Neuron (in vitro differentiated cells): ENCODE results near the gene TNS1.
"Not testable (repeated sequence)": the region's sequence is repeated elsewhere in the genome, so short reads cannot be mapped to it uniquely, and the experiment has no call there.

Source experiments
- H2AFZ ChIP-seq: one replicate; pipeline ENCODE4 v1.6.1; 2013; ENCODE audit warnings: low read depth, mild to moderate bottlenecking, inconsistent platforms, low read length, moderate library complexity
- H3K27me3 ChIP-seq: one replicate; pipeline ENCODE4 v1.6.1; 2013; ENCODE audit warnings: low read length; ENCODE audit not compliant: insufficient read depth
- H3K36me3 ChIP-seq: one replicate; pipeline ENCODE4 v1.6.1; 2013; ENCODE audit warnings: low read length; ENCODE audit not compliant: insufficient read depth
- H3K4me1 ChIP-seq: one replicate; pipeline ENCODE4 v1.6.1; 2013; ENCODE audit warnings: low read length; ENCODE audit not compliant: insufficient read depth
- H3K4me3 ChIP-seq: 2 replicates; pipeline ENCODE4 v1.5.1; 2013; ENCODE audit warnings: mild to moderate bottlenecking, low read length, moderate library complexity
- H3K9me3 ChIP-seq: one replicate; pipeline ENCODE4 v1.6.1; 2013; ENCODE audit warnings: low read length

The TNS1 gene

GRCh38 chr2:218002845-218003180, at the start of gene TNS1:
Gene TNS1, minus strand, starts transcription at chr2:218002995. Its CDS starts 123 bp downstream, at chr2:218002872.
- H3K9me3 ChIP-seq = no peaks in the 10 kb centered on the region
- no peaks in the 10 kb centered on the region for H3K36me3 ChIP-seq
- H3K4me1 ChIP-seq = no peaks in the 10 kb centered on the region
- peaks cover 21% of the 10 kb centered on the region for H3K27me3 ChIP-seq
- H3K4me3 ChIP-seq = no peak within 1 kb of the TSS
- no peak within 1 kb of the TSS for H2AFZ ChIP-seq

- Histone ChIP-seq H3K4me1 (no peaks in the 10 kb centered on the region), H3K36me3 (no peaks in the 10 kb centered on the region), H3K9me3 (no peaks in the 10 kb centered on the region), H3K4me3 (no peak overlapping the region), H2AFZ (no peak overlapping the region), H3K27me3 (no peaks in the 10 kb centered on the region)
These were observed 49.1 kb upstream of the TNS1 start for GRCh38 chr2:218051903-218052302.

- Histone ChIP-seq H3K27me3 (no peaks in the 10 kb centered on the region), H3K36me3 (no peaks in the 10 kb centered on the region), H3K4me3 (no peak overlapping the region), H3K9me3 (peaks cover 3% of the 10 kb centered on the region), H3K4me1 (no peaks in the 10 kb centered on the region), H2AFZ (no peak overlapping the region)
These were observed 44.9 kb upstream of the TNS1 start for GRCh38 chr2:218047536-218048225.

GRCh38 chr2:218046238-218046637, 43.4 kb upstream of the TNS1 start:
- H3K9me3 ChIP-seq = peaks cover 3% of the 10 kb centered on the region
- H3K27me3 ChIP-seq = no peaks in the 10 kb centered on the region
- H3K4me3 ChIP-seq = no peak overlapping the region
- H3K36me3 ChIP-seq = no peaks in the 10 kb centered on the region
- no peaks in the 10 kb centered on the region for H3K4me1 ChIP-seq
- no peak overlapping the region for H2AFZ ChIP-seq

- not testable (repeated sequence) for H3K27me3 ChIP-seq, H3K9me3 ChIP-seq, H2AFZ ChIP-seq, H3K4me1 ChIP-seq, H3K36me3 ChIP-seq, H3K4me3 ChIP-seq
These were observed 41.8 kb upstream of the TNS1 start for GRCh38 chr2:218044599-218044998.

- no peaks in the 10 kb centered on the region for H3K36me3 ChIP-seq
- no peak overlapping the region for H3K4me3 ChIP-seq
- H3K27me3 ChIP-seq = peaks cover 5% of the 10 kb centered on the region
- H3K4me1 ChIP-seq = no peaks in the 10 kb centered on the region
- peaks cover 3% of the 10 kb centered on the region for H3K9me3 ChIP-seq
- H2AFZ ChIP-seq = no peak overlapping the region
These were observed 40.9 kb upstream of the TNS1 start for GRCh38 chr2:218043701-218044109.

GRCh38 chr2:218043100-218043499, 40.3 kb upstream of the TNS1 start:
- Histone ChIP-seq H2AFZ (no peak overlapping the region), H3K9me3 (peaks cover 3% of the 10 kb centered on the region), H3K27me3 (peaks cover 6% of the 10 kb centered on the region), H3K4me1 (no peaks in the 10 kb centered on the region), H3K4me3 (no peak overlapping the region), H3K36me3 (no peaks in the 10 kb centered on the region)

GRCh38 chr2:218041302-218042168, 38.7 kb upstream of the TNS1 start:
- Histone ChIP-seq H3K4me1 (no peaks in the 10 kb centered on the region), H3K27me3 (peaks cover 6% of the 10 kb centered on the region), H2AFZ (no peak overlapping the region), H3K4me3 (no peak overlapping the region), H3K9me3 (peaks cover 3% of the 10 kb centered on the region), H3K36me3 (no peaks in the 10 kb centered on the region)

- Histone ChIP-seq H3K27me3 (peaks cover 6% of the 10 kb centered on the region), H3K4me1 (no peaks in the 10 kb centered on the region), H2AFZ (no peak overlapping the region), H3K4me3 (no peak overlapping the region), H3K36me3 (no peaks in the 10 kb centered on the region), H3K9me3 (peaks cover 3% of the 10 kb centered on the region)
These were observed 38.1 kb upstream of the TNS1 start for GRCh38 chr2:218040883-218041282.

- H3K27me3 ChIP-seq = peaks cover 11% of the 10 kb centered on the region
- H3K4me1 ChIP-seq = no peaks in the 10 kb centered on the region
- peaks cover 3% of the 10 kb centered on the region for H3K9me3 ChIP-seq
- no peak overlapping the region for H2AFZ ChIP-seq
- H3K4me3 ChIP-seq = no peak overlapping the region
- no peaks in the 10 kb centered on the region for H3K36me3 ChIP-seq
These were observed 36.4 kb upstream of the TNS1 start for GRCh38 chr2:218039171-218039570.

- Histone ChIP-seq H2AFZ (no peak overlapping the region), H3K36me3 (no peaks in the 10 kb centered on the region), H3K9me3 (no peaks in the 10 kb centered on the region), H3K27me3 (peaks cover 34% of the 10 kb centered on the region), H3K4me1 (no peaks in the 10 kb centered on the region), H3K4me3 (no peak overlapping the region)
These were observed 33.6 kb upstream of the TNS1 start for GRCh38 chr2:218036371-218036770.

- peaks cover 34% of the 10 kb centered on the region for H3K27me3 ChIP-seq
- no peaks in the 10 kb centered on the region for H3K4me1 ChIP-seq
These were observed 32.8 kb upstream of the TNS1 start for GRCh38 chr2:218035463-218036100.

GRCh38 chr2:218034497-218035213, 31.9 kb upstream of the TNS1 start:
- H3K9me3 ChIP-seq, H3K4me1 ChIP-seq, H2AFZ ChIP-seq, H3K36me3 ChIP-seq, H3K4me3 ChIP-seq: not testable (repeated sequence)
- H3K27me3 ChIP-seq = peaks cover 38% of the 10 kb centered on the region

More at GRCh38 chr2:218035463-218036100, 32.8 kb upstream of the TNS1 start:
- Histone ChIP-seq H2AFZ (no peak overlapping the region), H3K4me3 (no peak overlapping the region), H3K9me3 (no peaks in the 10 kb centered on the region), H3K36me3 (no peaks in the 10 kb centered on the region)
